B cell (primary cell): ENCODE measurements around the gene PRR23E. TPM values are rescaled to one million over a fixed set of nuclear protein-coding genes. Genes with fewer than 3 reads are reported as not detected.

Experiments
- ATAC-seq: fragments of 200-7000 bp; cut with Tn5 transposase; one replicate; pipeline ENCODE4 v1.10.0; 2021; ENCODE audit warnings: low read depth, mild to moderate bottlenecking, moderate number of reproducible peaks, moderate library complexity
- CTCF ChIA-PET: fragments of 350-600 bp; sonication (Branson Sonifier 250); formaldehyde crosslinking; loops from one replicate; lab custom pipeline; 2021; ENCODE audit warnings: antibody characterized with exemption, inconsistent platforms; lab: Charles Lee
- POLR2A ChIA-PET: fragments of 350-600 bp; sonication (Branson Sonifier 250); formaldehyde crosslinking; loops from one replicate; lab custom pipeline; 2021; ENCODE audit warnings: antibody characterized with exemption; lab: Charles Lee
- DNase-seq: peaks from one replicate; pipeline ENCODE4 v3.0.0; 2013
- H2AFZ ChIP-seq: 2 replicates; pipeline ENCODE4 v1.6.1; 2012; ENCODE audit warnings: mild to moderate bottlenecking, low read depth, low read length; ENCODE audit not compliant: insufficient read depth, poor library complexity, severe bottlenecking
- H3K27ac ChIP-seq, 2 donors: 1 replicate in 1 of 2; 2 replicates in 1 of 2; pipeline ENCODE4 v1.5.1; 2012 to 2013; ENCODE audit warnings: low read length in 2 of 2, mild to moderate bottlenecking in 2 of 2, moderate library complexity in 1 of 2
- H3K27me3 ChIP-seq, 4 experiments: fragments of 200-600 bp in 1 of 4; sonication (generic) in 1 of 4; replicated peaks in 1 of 4; 1 replicate in 2 of 4; 2 replicates in 2 of 4; pipeline versions ENCODE4 v1.6.1 to v1.7.0; 2013 to 2016; ENCODE audit warnings: low read length in 3 of 4, mild to moderate bottlenecking in 2 of 4, mixed read lengths in 1 of 4, moderate library complexity in 1 of 4; ENCODE audit not compliant: insufficient read depth in 4 of 4, control insufficient read depth in 3 of 4; ENCODE audit errors: control extremely low read depth in 1 of 4
- H3K36me3 ChIP-seq, 2 experiments: replicated peaks in 1 of 2; 1 replicate in 1 of 2; 2 replicates in 1 of 2; pipeline versions ENCODE4 v1.6.1 to v1.7.1; 2013; ENCODE audit warnings: low read length in 1 of 2; ENCODE audit not compliant: insufficient read depth in 2 of 2, control insufficient read depth in 1 of 2; ENCODE audit errors: control extremely low read depth in 1 of 2, extremely low read depth in 1 of 2
- H3K4me1 ChIP-seq, 2 donors: fragments of 200-600 bp in 1 of 2; sonication (generic) in 1 of 2; 1 replicate in 1 of 2; 2 replicates in 1 of 2; pipeline versions ENCODE4 v1.5.1 to v1.6.1; 2013 to 2017; ENCODE audit warnings: low read length in 2 of 2; ENCODE audit not compliant: control insufficient read depth in 2 of 2, insufficient read depth in 2 of 2
- H3K4me2 ChIP-seq: replicated peaks from 2 replicates; pipeline ENCODE3; 2012; ENCODE audit warnings: mild to moderate bottlenecking, low read depth, low read length; ENCODE audit not compliant: poor library complexity, severe bottlenecking
- H3K4me3 ChIP-seq, 5 experiments: fragments of 200-600 bp in 1 of 5; sonication (generic) in 1 of 5; 1 replicate in 3 of 5; 2 replicates in 2 of 5; pipeline versions ENCODE4 v1.5.1 to v1.7.0; 2011 to 2016; ENCODE audit warnings: low read length in 4 of 5, mild to moderate bottlenecking in 4 of 5, low read depth in 2 of 5, control low read depth in 1 of 5, moderate library complexity in 1 of 5; ENCODE audit not compliant: insufficient read depth in 1 of 5; ENCODE audit errors: control extremely low read depth in 1 of 5, extremely low read depth in 1 of 5
- H3K79me2 ChIP-seq: fragments of 200-600 bp; sonication (generic); one replicate; pipeline ENCODE4 v1.6.0; 2016; ENCODE audit warnings: low read length; ENCODE audit not compliant: control insufficient read depth, insufficient read depth
- H3K9ac ChIP-seq: fragments of 200-600 bp; sonication (generic); 2 replicates; pipeline ENCODE4 v1.6.1; 2017; ENCODE audit warnings: mild to moderate bottlenecking, low read length, moderate library complexity
- H3K9me3 ChIP-seq, 3 donors: one replicate each; pipeline versions ENCODE4 v1.6.1 to v1.7.1; 2013; ENCODE audit warnings: low read length in 2 of 3; ENCODE audit not compliant: control insufficient read depth in 2 of 3, insufficient read depth in 1 of 3; ENCODE audit errors: control extremely low read depth in 1 of 3
- H4K20me1 ChIP-seq: 2 replicates; pipeline ENCODE4 v1.6.0; 2012; ENCODE audit warnings: mild to moderate bottlenecking, low read length; ENCODE audit not compliant: insufficient read depth, control insufficient read depth, poor library complexity, severe bottlenecking
- H3K27ac Mint-ChIP-seq: one replicate; pipeline ENCODE4 v1.8.0; 2021; ENCODE audit warnings: mixed read lengths
- H3K27me3 Mint-ChIP-seq: one replicate; pipeline ENCODE4 v1.8.0; 2021; ENCODE audit warnings: mixed read lengths
- H3K4me1 Mint-ChIP-seq: one replicate; pipeline ENCODE4 v1.8.0; 2021; ENCODE audit warnings: mixed read lengths
- H3K4me3 Mint-ChIP-seq: one replicate; pipeline ENCODE4 v1.8.0; 2021; ENCODE audit warnings: mixed read lengths
- H3K9me3 Mint-ChIP-seq: one replicate; pipeline ENCODE4 v1.8.0; 2022; ENCODE audit warnings: mixed read lengths; ENCODE audit not compliant: insufficient read depth
- EZH2 ChIP-seq: IDR thresholded peaks from 2 replicates; pipeline ENCODE4 v1.6.1; 2012; ENCODE audit warnings: borderline replicate concordance, low read depth, mild to moderate bottlenecking, moderate library complexity, low read length; ENCODE audit not compliant: insufficient read depth, poor library complexity, severe bottlenecking
- WGBS: methylation state at CpG from one replicate; pipeline ENCODE4 v1.1.5; 2013; ENCODE audit warnings: missing lambda C conversion rate; ENCODE audit not compliant: insufficient coverage; 5-methylcytosine and 5-hydroxymethylcytosine counted together
- intact Hi-C: fragments of 100-400 bp; cut with micrococcal nuclease; formaldehyde crosslinking; loops from one replicate; pipeline ENCODE4 v1.10.0; 2022
- polyA plus RNA-seq: library from polyadenylated mRNA; depleted of rRNA; stranded (reverse); fragments of >200 nt; gene quantifications from 2 replicates; pipeline ENCODE4 v1.2.3, GENCODE V29; 2012
- total RNA-seq, 2 donors: library from RNA; stranded (reverse); fragments of 120-200 nt in 1 of 2; gene quantifications; 1 replicate in 1 of 2; 2 replicates in 1 of 2; pipeline versions ENCODE4 v1.2.3 to v1.2.4, GENCODE V29; 2013 to 2022
- TF ChIP-seq, protein P1 (sequence below): fragments of 200-600 bp; IDR thresholded peaks from one replicate; pipeline ENCODE4 v1.8.0; 2022; ENCODE audit warnings: antibody characterized with exemption, mild to moderate bottlenecking

PRR23E gene
- total and polyA plus RNA-seq, 2 donors (not counting 1 experiment from before 2014, with no cell fraction given), result not detected

DNA sequence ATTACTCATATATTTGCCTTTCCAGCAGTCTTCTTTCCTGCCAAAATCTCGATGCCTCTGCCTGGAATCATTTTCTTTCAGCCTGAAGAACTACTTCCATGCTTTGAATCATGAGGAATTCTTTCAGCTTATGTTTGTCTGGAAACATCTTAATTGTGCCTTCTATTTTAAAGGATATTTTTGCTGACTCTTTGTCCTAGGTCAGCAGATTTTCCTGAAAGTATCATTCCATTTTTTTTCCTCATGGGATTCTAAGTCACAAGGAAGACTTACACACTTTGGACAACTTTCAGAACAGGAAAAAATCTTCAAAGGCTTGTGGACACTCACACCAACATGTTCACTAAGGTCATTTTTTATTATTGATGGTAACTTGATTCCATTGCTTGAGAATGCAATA lies 10.1 kb downstream of the PRR23E start:
- Histone ChIP-seq H3K4me2 (no peak overlapping the region), H3K4me1 (no peaks in the 10 kb centered on the region), H3K9me3 (no peaks in the 10 kb centered on the region), H3K27ac (no peak overlapping the region), H3K9ac (no peak overlapping the region), H3K79me2 (no peaks in the 10 kb centered on the region), H3K36me3 (no peaks in the 10 kb centered on the region), H3K4me3 (no peak overlapping the region), H4K20me1 (no peaks in the 10 kb centered on the region), H2AFZ (no peak overlapping the region), H3K27me3 (no peaks in the 10 kb centered on the region)
- H3K27ac Mint-ChIP-seq, result no peak overlapping the region
- no CpG with 5 or more reads among the region's 1 CpG for WGBS
- intact Hi-C loops, result no loop called here
- DNase-seq (no peak), ATAC-seq (no peak)
- no peak overlapping the region for H3K4me3 Mint-ChIP-seq
- peaks cover 5% of the 10 kb centered on the region for H3K27me3 Mint-ChIP-seq
- CTCF ChIA-PET, result no interaction called here
- TF ChIP-seq EZH2, result no peak
- TF ChIP-seq, protein P1, sequence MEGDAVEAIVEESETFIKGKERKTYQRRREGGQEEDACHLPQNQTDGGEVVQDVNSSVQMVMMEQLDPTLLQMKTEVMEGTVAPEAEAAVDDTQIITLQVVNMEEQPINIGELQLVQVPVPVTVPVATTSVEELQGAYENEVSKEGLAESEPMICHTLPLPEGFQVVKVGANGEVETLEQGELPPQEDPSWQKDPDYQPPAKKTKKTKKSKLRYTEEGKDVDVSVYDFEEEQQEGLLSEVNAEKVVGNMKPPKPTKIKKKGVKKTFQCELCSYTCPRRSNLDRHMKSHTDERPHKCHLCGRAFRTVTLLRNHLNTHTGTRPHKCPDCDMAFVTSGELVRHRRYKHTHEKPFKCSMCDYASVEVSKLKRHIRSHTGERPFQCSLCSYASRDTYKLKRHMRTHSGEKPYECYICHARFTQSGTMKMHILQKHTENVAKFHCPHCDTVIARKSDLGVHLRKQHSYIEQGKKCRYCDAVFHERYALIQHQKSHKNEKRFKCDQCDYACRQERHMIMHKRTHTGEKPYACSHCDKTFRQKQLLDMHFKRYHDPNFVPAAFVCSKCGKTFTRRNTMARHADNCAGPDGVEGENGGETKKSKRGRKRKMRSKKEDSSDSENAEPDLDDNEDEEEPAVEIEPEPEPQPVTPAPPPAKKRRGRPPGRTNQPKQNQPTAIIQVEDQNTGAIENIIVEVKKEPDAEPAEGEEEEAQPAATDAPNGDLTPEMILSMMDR, result no peak
- no peaks in the 10 kb centered on the region for H3K4me1 Mint-ChIP-seq
- peaks cover 3% of the 10 kb centered on the region for H3K9me3 Mint-ChIP-seq
- POLR2A ChIA-PET, result no interaction called here

DNA sequence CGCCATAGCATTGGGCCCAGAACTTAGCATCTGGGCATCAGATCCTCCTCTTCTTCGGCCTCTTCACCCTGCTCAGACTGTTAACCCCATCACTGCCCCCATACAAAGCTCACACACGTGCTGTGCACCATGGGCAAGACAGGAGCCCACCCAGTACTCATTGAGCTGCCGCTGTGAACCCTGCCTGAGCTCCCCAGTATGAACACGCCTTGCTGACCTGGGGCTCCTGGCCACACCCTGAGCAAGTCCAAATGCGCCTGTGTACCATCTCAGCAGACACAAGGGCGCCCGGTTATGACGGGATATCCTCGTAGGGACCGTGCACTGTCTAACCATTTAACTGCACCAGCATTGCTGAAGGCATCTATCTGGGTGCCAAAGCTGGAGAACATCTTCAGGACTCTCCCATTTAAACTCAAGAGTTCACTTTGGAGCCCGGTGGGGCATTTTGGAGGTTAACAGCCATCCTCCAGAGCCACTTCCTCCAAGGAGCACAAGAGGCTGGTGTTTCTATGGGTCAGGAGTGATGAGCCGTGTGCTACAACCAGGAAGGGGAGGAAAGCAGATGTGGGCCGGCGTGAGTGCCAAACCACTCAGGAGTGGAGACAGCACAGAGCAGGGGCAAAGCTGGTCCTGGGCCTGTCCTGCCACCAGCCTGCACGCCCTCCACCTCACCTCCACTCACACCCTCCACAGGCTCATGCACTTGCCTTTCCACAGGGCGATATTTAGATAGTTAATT lies 12.1 kb downstream of the PRR23E start:
- no peak for DNase-seq
- Histone ChIP-seq H3K4me1 (no peaks in the 10 kb centered on the region), H3K27ac (no peak overlapping the region), H3K36me3 (no peaks in the 10 kb centered on the region), H4K20me1 (no peaks in the 10 kb centered on the region), H3K79me2 (no peaks in the 10 kb centered on the region), H3K4me2 (no peak overlapping the region), H2AFZ (no peak overlapping the region), H3K4me3 (no peak overlapping the region), H3K9ac (no peak overlapping the region), H3K27me3 (no peaks in the 10 kb centered on the region), H3K9me3 (peaks cover 0 to 2% (median 0%) of the 10 kb centered on the region in 3 donors)
- Mint-ChIP-seq H3K4me1 (no peaks in the 10 kb centered on the region), H3K27me3 (peaks cover 6% of the 10 kb centered on the region), H3K27ac (no peak overlapping the region), H3K9me3 (peaks cover 3% of the 10 kb centered on the region), H3K4me3 (no peak overlapping the region)
- intact Hi-C loops, result no loop called here
- WGBS, result 85% methylated on average over 14 of the region's 17 CpGs
- CTCF ChIA-PET, result no interaction called here
- TF ChIP-seq, protein P1, result no peak
- TF ChIP-seq EZH2, result no peak
- POLR2A ChIA-PET, result no interaction called here
- no peak for ATAC-seq
